Epithelial cell of proximal tubule (primary cell): ENCODE data around the gene MXRA7. TPM values are rescaled to one million over a fixed set of nuclear protein-coding genes. Genes with fewer than 3 reads are reported as not detected.

Experiments used
- DNase-seq: peaks from one replicate; pipeline ENCODE4 v3.0.0-alpha.2; 2011; ENCODE audit warnings: low read depth
- H3K4me3 ChIP-seq: 2 replicates; pipeline ENCODE4 v1.5.1; 2011; ENCODE audit warnings: low read depth, mild to moderate bottlenecking, low read length
- total RNA-seq: library from RNA; depleted of rRNA; stranded (reverse); fragments of >200 nt; gene quantifications from 2 replicates; pipeline ENCODE4 v1.2.3, GENCODE V29; 2015
- TF ChIP-seq, protein P1 (sequence below): conservative IDR thresholded peaks from 2 replicates; pipeline ENCODE4 v1.5.1; 2012; ENCODE audit warnings: low read depth, mild to moderate bottlenecking, low read length

MXRA7 gene
- total RNA-seq, 1 donor from 2014 or later: 167 TPM

- no peak for DNase-seq
- no peak overlapping the region for H3K4me3 ChIP-seq
- TF ChIP-seq, protein P1, sequence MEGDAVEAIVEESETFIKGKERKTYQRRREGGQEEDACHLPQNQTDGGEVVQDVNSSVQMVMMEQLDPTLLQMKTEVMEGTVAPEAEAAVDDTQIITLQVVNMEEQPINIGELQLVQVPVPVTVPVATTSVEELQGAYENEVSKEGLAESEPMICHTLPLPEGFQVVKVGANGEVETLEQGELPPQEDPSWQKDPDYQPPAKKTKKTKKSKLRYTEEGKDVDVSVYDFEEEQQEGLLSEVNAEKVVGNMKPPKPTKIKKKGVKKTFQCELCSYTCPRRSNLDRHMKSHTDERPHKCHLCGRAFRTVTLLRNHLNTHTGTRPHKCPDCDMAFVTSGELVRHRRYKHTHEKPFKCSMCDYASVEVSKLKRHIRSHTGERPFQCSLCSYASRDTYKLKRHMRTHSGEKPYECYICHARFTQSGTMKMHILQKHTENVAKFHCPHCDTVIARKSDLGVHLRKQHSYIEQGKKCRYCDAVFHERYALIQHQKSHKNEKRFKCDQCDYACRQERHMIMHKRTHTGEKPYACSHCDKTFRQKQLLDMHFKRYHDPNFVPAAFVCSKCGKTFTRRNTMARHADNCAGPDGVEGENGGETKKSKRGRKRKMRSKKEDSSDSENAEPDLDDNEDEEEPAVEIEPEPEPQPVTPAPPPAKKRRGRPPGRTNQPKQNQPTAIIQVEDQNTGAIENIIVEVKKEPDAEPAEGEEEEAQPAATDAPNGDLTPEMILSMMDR: no peak
Observed at GRCh38 chr17:76644995-76645394, 65.8 kb downstream of the MXRA7 start.

DNA sequence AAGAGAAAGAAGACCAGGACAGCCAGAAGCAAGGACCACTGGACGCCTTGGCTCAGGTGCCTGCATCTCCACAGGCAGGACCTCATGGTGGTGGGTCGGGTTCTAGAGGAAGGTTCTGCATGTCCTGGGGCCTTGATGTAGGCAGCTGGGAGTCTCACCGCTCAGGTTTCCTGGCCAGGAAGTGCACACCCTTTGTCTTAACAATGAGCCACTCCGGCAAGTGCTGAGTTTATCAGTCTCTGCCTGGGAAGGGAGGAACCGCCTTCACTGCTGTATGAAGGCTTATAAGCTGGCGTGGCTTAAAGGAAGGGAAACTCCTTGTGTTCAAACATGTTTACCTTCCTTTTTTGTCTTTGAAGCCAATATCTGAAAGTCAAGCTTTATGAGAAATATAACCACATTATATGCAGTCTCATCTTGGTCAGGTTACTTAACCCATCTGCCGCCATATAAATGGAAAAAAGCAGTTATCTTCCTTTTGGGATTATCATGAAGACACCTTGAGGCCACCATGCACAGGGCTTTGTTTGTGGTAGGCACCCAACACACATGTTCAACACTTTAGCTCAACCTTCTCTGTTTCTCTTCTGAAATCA is 67.1 kb downstream of the MXRA7 start, which contains the start of gene ST6GALNAC1:
TSS of gene ST6GALNAC1 (minus strand) at position 205 of the 596 bp plus-strand sequence. CDS start at position 86, 119 bp downstream.
- H3K4me3 ChIP-seq: no peak within 1 kb of the TSS
- TF ChIP-seq, protein P1: no peak

GRCh38 chr17:76642994-76643393 is 67.8 kb downstream of the MXRA7 start:
- DNase-seq: no peak
- no peak overlapping the region for H3K4me3 ChIP-seq
- TF ChIP-seq, protein P1: no peak

More for the DNA sequence above, 67.1 kb downstream of the MXRA7 start, which contains the start of gene ST6GALNAC1:
- DNase-seq: no peak

GRCh38 chr17:76642032-76642561 is 68.7 kb downstream of the MXRA7 start:
- TF ChIP-seq, protein P1: no peak

DNA sequence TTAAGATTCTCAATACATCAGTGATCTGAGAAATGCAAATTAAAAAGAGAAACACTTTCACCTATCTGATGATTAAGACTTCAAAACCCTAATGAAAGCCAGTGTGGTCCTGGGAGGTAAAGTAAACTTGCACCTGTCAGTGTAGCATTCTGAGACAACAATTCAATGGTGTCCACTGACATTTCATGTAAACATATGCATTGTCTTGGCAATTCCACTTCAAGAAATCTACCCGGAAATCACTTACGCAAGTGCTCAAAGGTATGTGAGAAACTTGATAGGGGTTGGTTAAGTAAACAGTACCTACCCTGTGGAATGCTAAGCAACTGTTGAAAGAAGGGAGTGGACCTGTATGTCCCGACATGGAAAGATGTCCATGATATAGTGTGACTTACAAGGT is 69.3 kb downstream of the MXRA7 start:
- TF ChIP-seq, protein P1: no peak
- no peak overlapping the region for H3K4me3 ChIP-seq
- no peak for DNase-seq

More at GRCh38 chr17:76642032-76642561, 68.7 kb downstream of the MXRA7 start:
- DNase-seq: no peak
- H3K4me3 ChIP-seq: no peak overlapping the region

DNA sequence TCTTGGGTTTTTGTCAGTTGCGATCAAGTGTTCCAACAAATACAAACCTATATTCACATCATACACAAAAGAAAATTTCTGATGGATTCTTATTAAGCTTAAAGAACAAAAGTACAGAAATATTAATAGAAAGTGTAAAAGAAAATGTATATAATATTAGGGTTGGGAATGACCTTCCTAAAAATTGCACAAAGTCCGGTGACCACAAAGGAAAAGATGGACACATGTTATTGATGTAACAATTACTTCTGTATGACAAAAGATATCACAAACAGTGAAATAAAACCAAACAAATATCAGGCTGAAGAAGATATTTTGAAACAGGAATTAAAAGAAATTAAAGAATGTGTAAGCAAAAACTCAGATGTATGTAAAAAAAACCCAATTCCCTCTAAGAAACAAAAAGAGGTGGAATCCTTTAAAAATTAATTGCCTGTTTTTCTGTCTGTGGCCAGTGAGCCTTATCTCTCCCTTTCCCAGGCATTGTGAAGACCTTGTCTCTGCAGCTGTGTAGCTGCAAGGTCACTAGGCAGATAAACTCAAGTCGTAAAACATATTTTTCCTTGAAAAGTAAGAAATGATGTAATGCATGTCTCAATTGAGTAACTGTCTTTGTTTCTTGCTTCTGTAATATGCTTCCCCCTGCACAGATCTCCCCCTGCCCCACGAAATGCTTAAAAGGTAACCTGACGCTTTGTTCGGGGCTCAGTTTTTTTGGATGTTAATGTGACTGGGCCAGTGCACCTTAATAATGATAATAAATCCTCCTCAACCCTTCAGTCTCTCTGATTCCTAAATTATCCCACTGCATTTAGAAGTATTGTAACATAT is 70.0 kb downstream of the MXRA7 start:
- TF ChIP-seq, protein P1: no peak
- DNase-seq: no peak

More for the DNA sequence above, 70.0 kb downstream of the MXRA7 start:
- H3K4me3 ChIP-seq: no peak overlapping the region
